ENCODE results near the gene RASD1. TPM values are rescaled to one million over a fixed set of nuclear protein-coding genes. Genes with fewer than 3 reads are reported as not detected.

RASD1 gene
- total RNA-seq, 1 experiment from 2014 or later, result 1.2 TPM

DNA sequence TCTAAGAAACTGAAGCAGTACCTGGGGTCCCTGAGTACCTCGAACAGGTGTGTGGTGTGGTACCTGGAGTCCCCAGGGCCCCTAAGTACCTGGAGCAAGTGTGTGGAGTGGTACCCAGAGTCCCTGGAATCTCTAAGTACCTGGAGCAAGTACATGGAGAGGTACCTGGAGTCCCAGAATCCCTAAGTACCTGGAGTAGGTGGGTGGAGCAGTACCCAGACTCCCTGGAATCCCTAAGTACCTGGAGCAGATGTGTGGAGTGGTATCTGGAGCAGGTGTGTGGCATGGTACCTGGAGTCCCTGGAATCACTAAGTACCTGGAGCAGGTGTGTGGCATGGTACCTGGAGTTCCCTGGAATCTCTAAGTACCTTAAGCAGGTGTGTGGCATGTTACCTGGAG lies 41.9 kb downstream of the RASD1 start:
- Histone ChIP-seq H3K4me3 (no peak overlapping the region), H3K36me3 (ENCODE audit: low read depth) (no peaks in the 10 kb centered on the region), H3K9me2 (ENCODE audit: insufficient read depth) (no peaks in the 10 kb centered on the region), H3K27me3 (ENCODE audit: insufficient read depth, low read depth) (peaks cover 93% of the 10 kb centered on the region), H3K9me3 (ENCODE audit: insufficient read depth, low read depth) (no peaks in the 10 kb centered on the region), H4K20me1 (ENCODE audit: insufficient read depth) (no peaks in the 10 kb centered on the region), H3K4me1 (replicated peaks; ENCODE audit: insufficient read depth) (no peaks in the 10 kb centered on the region), H3K79me2 (ENCODE audit: low read depth) (no peaks in the 10 kb centered on the region), H3K27ac (no peak overlapping the region), H3K4me2 (no peak overlapping the region), H2AFZ (no peak overlapping the region), H3F3A (ENCODE audit: insufficient read depth, low read depth) (no peaks in the 10 kb centered on the region)
- BruUV-seq (replicated peaks), result no TSS peak
- TF ChIP-seq, protein P1, sequence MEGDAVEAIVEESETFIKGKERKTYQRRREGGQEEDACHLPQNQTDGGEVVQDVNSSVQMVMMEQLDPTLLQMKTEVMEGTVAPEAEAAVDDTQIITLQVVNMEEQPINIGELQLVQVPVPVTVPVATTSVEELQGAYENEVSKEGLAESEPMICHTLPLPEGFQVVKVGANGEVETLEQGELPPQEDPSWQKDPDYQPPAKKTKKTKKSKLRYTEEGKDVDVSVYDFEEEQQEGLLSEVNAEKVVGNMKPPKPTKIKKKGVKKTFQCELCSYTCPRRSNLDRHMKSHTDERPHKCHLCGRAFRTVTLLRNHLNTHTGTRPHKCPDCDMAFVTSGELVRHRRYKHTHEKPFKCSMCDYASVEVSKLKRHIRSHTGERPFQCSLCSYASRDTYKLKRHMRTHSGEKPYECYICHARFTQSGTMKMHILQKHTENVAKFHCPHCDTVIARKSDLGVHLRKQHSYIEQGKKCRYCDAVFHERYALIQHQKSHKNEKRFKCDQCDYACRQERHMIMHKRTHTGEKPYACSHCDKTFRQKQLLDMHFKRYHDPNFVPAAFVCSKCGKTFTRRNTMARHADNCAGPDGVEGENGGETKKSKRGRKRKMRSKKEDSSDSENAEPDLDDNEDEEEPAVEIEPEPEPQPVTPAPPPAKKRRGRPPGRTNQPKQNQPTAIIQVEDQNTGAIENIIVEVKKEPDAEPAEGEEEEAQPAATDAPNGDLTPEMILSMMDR (conservative IDR thresholded peaks at IDR 0.05), result no peak
- TF ChIP-seq EZH2 (IDR thresholded peaks at IDR 0.05; ENCODE audit: low read depth), result no peak
- ChIA-PET CTCF (no interaction called here), POLR2A (ENCODE audit: unreplicated experiment) (no interaction called here)
- DNase-seq, result no peak
- intact Hi-C loops (cut with micrococcal nuclease; ENCODE audit: unreplicated experiment), result no loop called here

DNA sequence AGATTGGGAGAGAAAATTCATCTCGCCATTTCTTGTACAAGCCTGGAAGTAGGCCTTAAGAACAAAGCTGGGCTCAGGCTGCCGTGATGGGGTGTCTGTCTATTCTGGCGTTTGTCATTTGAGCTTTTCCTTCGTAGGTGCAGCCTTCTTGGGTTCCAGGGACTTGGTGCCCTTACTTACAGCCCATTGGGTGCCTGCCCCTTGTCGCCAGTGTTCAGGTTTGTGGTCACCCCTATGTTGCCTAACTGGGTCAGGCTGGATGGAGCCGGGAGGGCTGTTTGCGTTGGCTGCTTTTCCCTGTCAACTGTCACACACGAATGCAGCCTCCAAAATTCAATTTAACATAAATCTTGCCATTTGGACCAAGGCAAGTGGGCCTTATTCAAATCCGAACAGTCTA lies 43.1 kb downstream of the RASD1 start:
- intact Hi-C loops (cut with micrococcal nuclease; ENCODE audit: unreplicated experiment), result no loop called here
- Histone ChIP-seq H3K27ac (no peak overlapping the region), H3K4me1 (replicated peaks; ENCODE audit: insufficient read depth) (no peaks in the 10 kb centered on the region; the same call in 1 of the 2 replicates), H3K36me3 (ENCODE audit: low read depth) (no peaks in the 10 kb centered on the region), H4K20me1 (ENCODE audit: insufficient read depth) (no peaks in the 10 kb centered on the region), H3K9me3 (ENCODE audit: insufficient read depth, low read depth) (no peaks in the 10 kb centered on the region), H2AFZ (no peak overlapping the region), H3K4me3 (no peak overlapping the region), H3K27me3 (ENCODE audit: insufficient read depth, low read depth) (peaks cover 92% of the 10 kb centered on the region), H3K79me2 (ENCODE audit: low read depth) (no peaks in the 10 kb centered on the region), H3K9me2 (ENCODE audit: insufficient read depth) (no peaks in the 10 kb centered on the region), H3K4me2 (no peak overlapping the region), H3F3A (ENCODE audit: insufficient read depth, low read depth) (peaks cover 2% of the 10 kb centered on the region; the same call in 1 of the 2 replicates)
- ChIA-PET CTCF (interaction anchor here (0.7 kb wide), 1 partner anchor 9 kb away, joined by 10 read pairs; no protein-coding TSS in a partner anchor), POLR2A (ENCODE audit: unreplicated experiment) (no interaction called here)
- BruUV-seq (replicated peaks), result no TSS peak
- no peak for TF ChIP-seq EZH2 (IDR thresholded peaks at IDR 0.05; ENCODE audit: low read depth)
- TF ChIP-seq, protein P1 (conservative IDR thresholded peaks at IDR 0.05), result no peak
- DNase-seq, result no peak

DNA sequence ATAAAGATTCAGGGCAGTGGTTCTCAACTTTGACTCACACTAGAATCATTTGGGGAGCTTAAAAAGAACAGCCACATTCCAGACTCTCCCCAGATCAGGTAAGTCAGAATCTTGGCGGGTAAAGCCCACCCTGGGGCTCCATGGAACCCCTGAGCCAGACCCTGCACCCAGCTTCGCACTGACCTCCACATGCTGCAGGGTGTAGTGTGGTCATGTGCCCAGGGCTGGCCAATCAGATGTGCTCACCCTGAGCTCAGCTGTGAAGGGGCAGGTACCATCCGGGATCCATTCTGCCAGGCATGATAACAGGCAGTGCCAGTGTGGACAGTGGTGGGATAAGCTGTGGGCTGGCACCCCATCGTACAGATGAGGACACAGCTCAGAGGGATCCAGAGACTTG lies 47.5 kb downstream of the RASD1 start:
- CTCF ChIA-PET, result no interaction called here

More for the DNA sequence above, 47.5 kb downstream of the RASD1 start:
- peaks cover 33% of the 10 kb centered on the region for H3F3A ChIP-seq (ENCODE audit: insufficient read depth, low read depth)
- no peak overlapping the region for H2AFZ ChIP-seq
- H3K27me3 ChIP-seq (ENCODE audit: insufficient read depth, low read depth), result peaks cover 55% of the 10 kb centered on the region
- no TSS peak for BruUV-seq (replicated peaks)
- H3K4me2 ChIP-seq, result no peak overlapping the region
- no peaks in the 10 kb centered on the region for H3K9me3 ChIP-seq (ENCODE audit: insufficient read depth, low read depth)
- no peak overlapping the region for H3K4me3 ChIP-seq
- no peaks in the 10 kb centered on the region for H4K20me1 ChIP-seq (ENCODE audit: insufficient read depth)
- H3K79me2 ChIP-seq (ENCODE audit: low read depth), result no peaks in the 10 kb centered on the region
- no peak overlapping the region for H3K27ac ChIP-seq
- H3K4me1 ChIP-seq (replicated peaks; ENCODE audit: insufficient read depth), result peaks cover 39% of the 10 kb centered on the region
- TF ChIP-seq, protein P1 (conservative IDR thresholded peaks at IDR 0.05), result no peak
- no peak for TF ChIP-seq EZH2 (IDR thresholded peaks at IDR 0.05; ENCODE audit: low read depth)
- intact Hi-C loops (cut with micrococcal nuclease; ENCODE audit: unreplicated experiment), result no loop called here
- no peak for DNase-seq
- H3K9me2 ChIP-seq (ENCODE audit: insufficient read depth), result no peaks in the 10 kb centered on the region
- no peaks in the 10 kb centered on the region for H3K36me3 ChIP-seq (ENCODE audit: low read depth)
- POLR2A ChIA-PET (ENCODE audit: unreplicated experiment), result interaction anchor here (0.6 kb wide), 1 partner anchor 204 kb away, joined by 4 read pairs; no protein-coding TSS in a partner anchor

Data from PC-9 (cell line).